KMS-11 (cell line): ENCODE measurements around the gene ECT2L.

Experiments used
- H2AFZ ChIP-seq: fragments of 200-600 bp; sonication (generic); 2 replicates; pipeline ENCODE4 v1.6.1; 2016; ENCODE audit warnings: antibody characterized with exemption, mixed run types, low read depth
- H3K27ac ChIP-seq: fragments of 200-600 bp; sonication (generic); 2 replicates; pipeline ENCODE4 v1.6.1; 2016; ENCODE audit warnings: mild to moderate bottlenecking, mixed run types
- H3K27me3 ChIP-seq: fragments of 200-600 bp; sonication (generic); 2 replicates; pipeline ENCODE4 v1.6.1; 2017; ENCODE audit warnings: mild to moderate bottlenecking, low read depth, mixed run types, moderate library complexity; ENCODE audit not compliant: insufficient read depth
- H3K36me3 ChIP-seq: fragments of 200-600 bp; sonication (generic); 2 replicates; pipeline ENCODE4 v1.6.1; 2017; ENCODE audit warnings: mild to moderate bottlenecking, mixed run types; ENCODE audit not compliant: insufficient read depth
- H3K4me1 ChIP-seq: fragments of 200-600 bp; sonication (generic); 2 replicates; pipeline ENCODE4 v1.6.1; 2016; ENCODE audit warnings: mild to moderate bottlenecking, low read depth, mixed run types; ENCODE audit not compliant: poor library complexity, severe bottlenecking
- H3K4me2 ChIP-seq: fragments of 200-600 bp; sonication (generic); 2 replicates; pipeline ENCODE4 v1.7.0; 2016; ENCODE audit warnings: mild to moderate bottlenecking, mixed run types
- H3K4me3 ChIP-seq: fragments of 200-600 bp; sonication (generic); IDR thresholded peaks from 2 replicates; pipeline ENCODE4 v1.6.1; 2017; ENCODE audit warnings: low read depth, low read length, mixed read lengths; ENCODE audit not compliant: insufficient read depth
- H3K79me2 ChIP-seq: fragments of 200-600 bp; sonication (generic); 2 replicates; pipeline ENCODE4 v1.6.1; 2016; ENCODE audit warnings: low read depth, mixed run types; ENCODE audit not compliant: insufficient read depth
- H3K9ac ChIP-seq: fragments of 200-600 bp; sonication (generic); 2 replicates; pipeline ENCODE4 v1.6.1; 2016; ENCODE audit warnings: mild to moderate bottlenecking, mixed run types
- H4K20me1 ChIP-seq: fragments of 200-600 bp; sonication (generic); 2 replicates; pipeline ENCODE4 v1.6.1; 2016; ENCODE audit warnings: mild to moderate bottlenecking, mixed run types; ENCODE audit not compliant: insufficient read depth
- CTCF ChIP-seq: fragments of 200-600 bp; sonication (generic); conservative IDR thresholded peaks from 2 replicates; pipeline ENCODE4 v1.6.1; 2017; ENCODE audit warnings: low read depth, mild to moderate bottlenecking, antibody characterized with exemption, low read length, moderate library complexity, mixed read lengths

Gene ECT2L

GRCh38 chr6:138785079-138785478, 10.8 kb upstream of the ECT2L start:
- Histone ChIP-seq H3K9ac (no peak overlapping the region), H3K27me3 (no peaks in the 10 kb centered on the region), H3K27ac (no peak overlapping the region), H2AFZ (no peak overlapping the region), H3K79me2 (no peaks in the 10 kb centered on the region), H3K4me1 (peaks cover 13% of the 10 kb centered on the region), H3K36me3 (no peaks in the 10 kb centered on the region), H3K4me3 (no peak overlapping the region), H3K4me2 (no peak overlapping the region), H4K20me1 (no peaks in the 10 kb centered on the region)
- TF ChIP-seq CTCF, result no peak

- Histone ChIP-seq H2AFZ (no peak overlapping the region), H3K27me3 (no peaks in the 10 kb centered on the region), H3K4me1 (peaks cover 13% of the 10 kb centered on the region), H3K4me2 (no peak overlapping the region), H3K27ac (no peak overlapping the region), H4K20me1 (no peaks in the 10 kb centered on the region), H3K4me3 (no peak overlapping the region), H3K79me2 (no peaks in the 10 kb centered on the region), H3K9ac (no peak overlapping the region), H3K36me3 (no peaks in the 10 kb centered on the region)
- no peak for TF ChIP-seq CTCF
These were observed 9.9 kb upstream of the ECT2L start for GRCh38 chr6:138785980-138786379.

GRCh38 chr6:138787138-138787537, 8.7 kb upstream of the ECT2L start:
- no peaks in the 10 kb centered on the region for H4K20me1 ChIP-seq
- no peak for TF ChIP-seq CTCF
- no peak overlapping the region for H3K27ac ChIP-seq
- H3K79me2 ChIP-seq, result no peaks in the 10 kb centered on the region
- H3K4me3 ChIP-seq, result no peak overlapping the region
- H3K9ac ChIP-seq, result no peak overlapping the region
- no peak overlapping the region for H3K4me2 ChIP-seq
- no peaks in the 10 kb centered on the region for H3K36me3 ChIP-seq
- no peak overlapping the region for H2AFZ ChIP-seq
- peaks cover 13% of the 10 kb centered on the region for H3K4me1 ChIP-seq
- no peaks in the 10 kb centered on the region for H3K27me3 ChIP-seq

- Histone ChIP-seq H3K4me3 (no peak overlapping the region), H2AFZ (no peak overlapping the region), H3K36me3 (no peaks in the 10 kb centered on the region), H3K27me3 (no peaks in the 10 kb centered on the region), H3K9ac (no peak overlapping the region), H3K4me1 (no peaks in the 10 kb centered on the region), H3K79me2 (no peaks in the 10 kb centered on the region), H3K4me2 (no peak overlapping the region), H3K27ac (no peak overlapping the region), H4K20me1 (no peaks in the 10 kb centered on the region)
- TF ChIP-seq CTCF, result no peak
These were observed 884 bp downstream of the ECT2L start for GRCh38 chr6:138796771-138797170.
